Measurements from ENCODE around the gene RBM26. TPM values are rescaled to one million over a fixed set of nuclear protein-coding genes. Genes with fewer than 3 reads are reported as not detected.

The RBM26 gene
- total and polyA plus RNA-seq, 2 experiments from 2014 or later = 46.0 to 69.3 TPM

GRCh38 chr13:79271616-79272015 lies 134.4 kb downstream of the RBM26 start (continued):
- no peak for TF ChIP-seq ZNF462 (CRISPR knock-in tag; IDR thresholded peaks at IDR 0.05)

- Histone ChIP-seq H3K79me2 (replicated peaks; ENCODE audit: insufficient read depth) (no peaks in the 10 kb centered on the region), H3K9me2 (ENCODE audit: insufficient read depth) (no peaks in the 10 kb centered on the region), H3K27ac (ENCODE audit: low read depth) (no peak overlapping the region), H3K27me3 (ENCODE audit: insufficient read depth) (no peaks in the 10 kb centered on the region), H3K4me2 (no peak overlapping the region), H2AFZ (no peak overlapping the region), H3F3A (replicated peaks; ENCODE audit: low read depth) (no peaks in the 10 kb centered on the region), H3K4me1 (ENCODE audit: insufficient read depth) (peaks cover 20% of the 10 kb centered on the region), H4K20me1 (replicated peaks; ENCODE audit: insufficient read depth) (no peaks in the 10 kb centered on the region), H3K36me3 (ENCODE audit: insufficient read depth) (no peaks in the 10 kb centered on the region), H3K4me3 (no peak overlapping the region)
- Mint-ChIP-seq H3K4me1 (peaks cover 26% of the 10 kb centered on the region), H3K9me3 (peaks cover 41% of the 10 kb centered on the region), H3K27ac (no peak overlapping the region), H3K4me3 (no peak overlapping the region), H3K27me3 (ENCODE audit: insufficient read depth, low read depth, poor library complexity) (peaks cover 3% of the 10 kb centered on the region), H3K36me3 (ENCODE audit: low read depth) (peaks cover 37% of the 10 kb centered on the region)
- ATAC-seq (no peak), DNase-seq (ENCODE audit: low spot score) (no peak)
- TF ChIP-seq POLR2AphosphoS5 (IDR thresholded peaks at IDR 0.05; ENCODE audit: low read depth) (no peak), REST (IDR thresholded peaks at IDR 0.05; ENCODE audit: unreplicated experiment) (no peak), EZH2 (IDR thresholded peaks at IDR 0.05; ENCODE audit: low read depth, unreplicated experiment) (no peak), ZNF462 (CRISPR knock-in tag; IDR thresholded peaks at IDR 0.05) (no peak)
Observed at GRCh38 chr13:79270859-79271258, 135.2 kb downstream of the RBM26 start.

Data from GM23338 (cell line).